Neural crest cell (in vitro differentiated cells): ENCODE measurements around the gene A3GALT2. TPM values are rescaled to one million over a fixed set of nuclear protein-coding genes. Genes with fewer than 3 reads are reported as not detected.

Experiments used
- DNase-seq: peaks from one replicate; pipeline ENCODE4 v3.0.0; 2021; ENCODE audit warnings: low read depth, mixed read lengths, low spot score
- H3K27ac Mint-ChIP-seq: one replicate; pipeline ENCODE4 v1.8.0; 2021; ENCODE audit warnings: mild to moderate bottlenecking, mixed read lengths; ENCODE audit not compliant: unreplicated experiment
- H3K27me3 Mint-ChIP-seq: 2 replicates; pipeline ENCODE4 v1.8.0; 2021; ENCODE audit warnings: low read depth, mild to moderate bottlenecking, mixed read lengths
- H3K36me3 Mint-ChIP-seq: 2 replicates; pipeline ENCODE4 v1.8.0; 2021; ENCODE audit warnings: low read depth, mild to moderate bottlenecking, mixed read lengths
- H3K4me1 Mint-ChIP-seq: 2 replicates; pipeline ENCODE4 v1.8.0; 2021; ENCODE audit warnings: mixed read lengths
- H3K4me3 Mint-ChIP-seq: one replicate; pipeline ENCODE4 v1.8.0; 2021; ENCODE audit warnings: mild to moderate bottlenecking, mixed read lengths
- H3K9me3 Mint-ChIP-seq: 2 replicates; pipeline ENCODE4 v1.8.0; 2021; ENCODE audit warnings: mixed read lengths
- total RNA-seq: library from RNA; stranded (reverse); gene quantifications from 2 replicates; pipeline ENCODE4 v1.2.1, GENCODE V29; 2021
- TF ChIP-seq, protein P1 (sequence below): fragments of 200-600 bp; sonication (generic); conservative IDR thresholded peaks from 2 replicates; pipeline ENCODE4 v1.5.0; 2021; ENCODE audit warnings: antibody characterized with exemption, mild to moderate bottlenecking

The A3GALT2 gene
- total RNA-seq, 1 donor from 2014 or later = not detected

DNA sequence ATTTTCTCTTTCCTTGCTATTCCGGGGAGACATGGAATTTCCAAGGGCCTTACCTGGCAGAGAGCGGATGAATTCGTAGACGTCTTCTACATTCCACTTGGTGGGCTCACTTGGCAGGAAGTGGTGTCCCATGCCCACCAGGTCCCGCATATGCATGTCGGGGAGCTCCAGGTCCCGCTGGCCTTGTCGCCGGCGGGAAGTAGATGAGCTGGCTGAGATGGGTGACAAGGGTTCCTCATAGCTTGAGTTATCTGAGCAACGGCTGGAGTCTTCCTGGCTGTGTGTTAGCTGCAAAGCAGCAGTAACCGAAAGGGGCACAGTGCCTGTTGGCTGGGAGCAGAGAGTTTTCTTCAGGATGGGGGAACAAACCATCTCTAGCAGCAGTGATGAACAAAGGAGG is 7.9 kb upstream of the A3GALT2 start:
- H3K27me3 Mint-ChIP-seq = no peaks in the 10 kb centered on the region
- no peak for DNase-seq
- no peak overlapping the region for H3K4me3 Mint-ChIP-seq
- H3K4me1 Mint-ChIP-seq = peaks cover 16% of the 10 kb centered on the region
- H3K9me3 Mint-ChIP-seq = no peaks in the 10 kb centered on the region
- H3K27ac Mint-ChIP-seq = no peak overlapping the region
- TF ChIP-seq, protein P1, sequence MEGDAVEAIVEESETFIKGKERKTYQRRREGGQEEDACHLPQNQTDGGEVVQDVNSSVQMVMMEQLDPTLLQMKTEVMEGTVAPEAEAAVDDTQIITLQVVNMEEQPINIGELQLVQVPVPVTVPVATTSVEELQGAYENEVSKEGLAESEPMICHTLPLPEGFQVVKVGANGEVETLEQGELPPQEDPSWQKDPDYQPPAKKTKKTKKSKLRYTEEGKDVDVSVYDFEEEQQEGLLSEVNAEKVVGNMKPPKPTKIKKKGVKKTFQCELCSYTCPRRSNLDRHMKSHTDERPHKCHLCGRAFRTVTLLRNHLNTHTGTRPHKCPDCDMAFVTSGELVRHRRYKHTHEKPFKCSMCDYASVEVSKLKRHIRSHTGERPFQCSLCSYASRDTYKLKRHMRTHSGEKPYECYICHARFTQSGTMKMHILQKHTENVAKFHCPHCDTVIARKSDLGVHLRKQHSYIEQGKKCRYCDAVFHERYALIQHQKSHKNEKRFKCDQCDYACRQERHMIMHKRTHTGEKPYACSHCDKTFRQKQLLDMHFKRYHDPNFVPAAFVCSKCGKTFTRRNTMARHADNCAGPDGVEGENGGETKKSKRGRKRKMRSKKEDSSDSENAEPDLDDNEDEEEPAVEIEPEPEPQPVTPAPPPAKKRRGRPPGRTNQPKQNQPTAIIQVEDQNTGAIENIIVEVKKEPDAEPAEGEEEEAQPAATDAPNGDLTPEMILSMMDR = no peak
- H3K36me3 Mint-ChIP-seq = peaks cover 30% of the 10 kb centered on the region

DNA sequence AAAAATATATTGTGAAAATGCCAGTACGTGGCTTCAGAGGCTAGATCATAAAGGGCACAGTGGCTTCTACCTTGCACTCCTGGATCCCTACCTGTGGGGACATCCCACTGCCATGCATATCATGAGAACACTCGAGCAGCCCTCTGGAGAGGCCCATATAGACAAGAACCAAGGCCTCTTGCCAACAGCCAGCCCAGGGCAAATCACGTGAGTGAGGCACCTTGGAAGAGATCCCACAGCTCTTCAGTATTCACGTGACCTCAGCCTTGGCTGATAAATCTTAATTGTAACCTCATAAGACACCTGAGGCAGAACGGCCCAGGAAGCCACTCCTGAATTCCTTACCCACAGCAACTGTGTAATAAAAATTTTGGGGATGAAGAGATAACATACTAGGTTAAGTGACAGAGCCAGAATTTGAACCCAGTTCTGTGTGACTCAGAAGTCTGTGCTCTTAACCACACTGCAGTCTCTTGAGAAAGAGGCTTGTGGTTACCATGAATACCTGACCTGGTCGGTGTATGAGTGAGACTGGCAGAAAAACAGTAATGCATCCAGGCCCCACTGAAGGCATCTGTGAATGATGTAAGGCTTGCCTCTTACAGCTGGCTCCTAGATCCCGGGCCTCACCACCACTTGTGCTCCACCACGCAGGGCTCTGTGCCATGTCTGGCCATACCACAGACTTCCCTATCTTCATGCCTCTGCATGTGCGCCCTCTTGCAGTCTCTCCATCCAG is 6.9 kb upstream of the A3GALT2 start:
- Mint-ChIP-seq H3K27me3 (no peaks in the 10 kb centered on the region), H3K9me3 (no peaks in the 10 kb centered on the region), H3K27ac (no peak overlapping the region), H3K4me3 (no peak overlapping the region), H3K36me3 (peaks cover 22% of the 10 kb centered on the region), H3K4me1 (peaks cover 5% of the 10 kb centered on the region)
- TF ChIP-seq, protein P1 = no peak
- no peak for DNase-seq

DNA sequence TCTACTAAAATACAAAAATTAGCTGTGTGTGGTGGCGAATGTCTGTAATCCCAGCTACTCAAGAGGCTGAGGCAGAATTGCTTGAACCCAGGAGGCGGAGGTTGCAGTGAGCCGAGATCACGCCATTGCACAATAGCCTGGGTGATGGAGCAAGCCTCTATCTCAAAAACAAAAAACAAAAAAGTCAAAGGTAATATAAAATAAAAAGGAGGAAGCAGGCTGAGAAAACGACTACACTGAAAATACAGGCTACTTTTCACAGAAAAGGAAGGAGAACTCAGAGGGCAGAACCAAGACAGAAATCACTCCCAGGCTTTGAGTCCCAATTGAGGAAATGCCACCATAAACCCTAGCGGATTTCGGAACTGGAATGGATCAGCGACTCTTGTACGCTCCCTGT is 5.9 kb upstream of the A3GALT2 start:
- Mint-ChIP-seq H3K27ac (no peak overlapping the region), H3K4me3 (no peak overlapping the region), H3K4me1 (no peaks in the 10 kb centered on the region), H3K27me3 (no peaks in the 10 kb centered on the region), H3K36me3 (peaks cover 21% of the 10 kb centered on the region), H3K9me3 (no peaks in the 10 kb centered on the region)
- no peak for DNase-seq
- TF ChIP-seq, protein P1 = no peak

DNA sequence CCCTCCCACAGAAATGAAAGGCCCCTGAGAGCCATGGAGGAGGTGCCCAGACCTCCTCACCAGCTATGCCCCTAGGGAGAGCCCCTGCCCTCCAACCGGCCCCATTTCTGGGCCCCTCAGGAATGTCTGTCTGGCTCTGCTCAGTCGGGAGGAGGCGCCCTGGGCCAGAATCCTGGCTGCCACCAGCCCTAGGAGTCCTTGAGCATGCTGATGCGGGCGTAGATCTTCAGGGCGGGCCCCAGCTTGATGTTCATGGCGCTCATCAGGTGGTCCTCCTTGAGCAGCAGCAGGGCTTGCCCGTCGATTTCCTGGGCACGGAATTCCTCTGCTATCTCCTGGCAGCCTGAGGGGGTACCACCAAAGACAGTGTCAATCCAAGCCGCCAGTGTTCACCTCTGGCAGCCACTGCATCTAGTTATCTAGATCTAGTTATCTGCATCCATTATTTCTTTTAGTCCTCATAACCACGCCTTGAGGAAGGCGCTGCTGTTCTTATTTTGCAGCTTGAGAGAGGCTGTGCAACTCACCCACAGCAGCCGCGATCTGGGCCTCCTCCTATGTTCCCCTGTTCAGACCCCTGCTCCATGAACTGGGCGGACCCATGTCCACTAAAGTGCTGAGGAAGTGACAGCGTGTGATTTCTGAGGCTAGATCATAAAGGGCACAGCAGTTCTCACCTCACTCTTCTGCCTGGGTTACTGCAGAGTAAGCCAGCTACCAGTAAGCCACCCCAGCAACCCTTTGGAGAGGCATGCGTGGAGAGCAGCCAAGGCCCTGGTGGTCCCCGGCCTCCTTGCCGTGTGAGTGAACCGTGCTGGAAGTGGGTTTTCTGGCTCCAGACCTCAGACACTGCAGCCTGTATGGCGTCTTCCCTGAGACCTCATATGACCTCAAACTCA is 4.0 kb upstream of the A3GALT2 start:
- H3K27me3 Mint-ChIP-seq = no peaks in the 10 kb centered on the region

More for the DNA sequence above, 4.0 kb upstream of the A3GALT2 start:
- DNase-seq = no peak
- H3K4me1 Mint-ChIP-seq = no peaks in the 10 kb centered on the region
- H3K27ac Mint-ChIP-seq = peak overlapping the region; percentile 93
- TF ChIP-seq, protein P1 = no peak
- H3K9me3 Mint-ChIP-seq = no peaks in the 10 kb centered on the region
- H3K36me3 Mint-ChIP-seq = peaks cover 19% of the 10 kb centered on the region
- no peak overlapping the region for H3K4me3 Mint-ChIP-seq
